Panc1 (cell line): ENCODE measurements around the gene GTF2H1. TPM values are rescaled to one million over a fixed set of nuclear protein-coding genes. Genes with fewer than 3 reads are reported as not detected.

Source experiments
- ATAC-seq: fragments of 200-7000 bp; cut with Tn5 transposase; 2 replicates; pipeline ENCODE4 v1.9.1; 2020; ENCODE audit warnings: mild to moderate bottlenecking, moderate library complexity
- BruUV-seq: library from RNA; stranded (reverse); fragments of 400-500 nt; replicated peaks from 2 replicates; lab custom pipeline; 2021; lab: Mats Ljungman, UMichigan
- CTCF ChIA-PET: fragments of 300-600 bp; sonication (Branson Sonifier 250); formaldehyde crosslinking; loops from one replicate; lab custom pipeline; 2022; ENCODE audit warnings: antibody characterized with exemption; lab: Charles Lee
- POLR2A ChIA-PET: fragments of 300-600 bp; sonication (Branson Sonifier 250); formaldehyde crosslinking; loops from one replicate; lab custom pipeline; 2022; ENCODE audit warnings: antibody characterized with exemption; lab: Charles Lee
- DNase-seq: peaks from one replicate; pipeline ENCODE4 v3.0.0-alpha.2; 2010; ENCODE audit warnings: low read depth, low spot score
- H3K27ac ChIP-seq: 2 replicates; pipeline ENCODE4 v1.5.1; 2011; ENCODE audit warnings: mild to moderate bottlenecking, low read length, inconsistent platforms
- H3K27me3 ChIP-seq: fragments of 200-500 bp; sonication (Bioruptor generic); 2 replicates; pipeline ENCODE4 v1.6.0; 2014; ENCODE audit warnings: low read length, inconsistent platforms; ENCODE audit not compliant: control insufficient read depth, insufficient read depth
- H3K36me3 ChIP-seq: fragments of 200-500 bp; sonication (Bioruptor generic); 2 replicates; pipeline ENCODE4 v1.5.1; 2014; ENCODE audit warnings: inconsistent platforms, mild to moderate bottlenecking, low read length, moderate library complexity; ENCODE audit not compliant: control insufficient read depth, insufficient read depth
- H3K4me1 ChIP-seq: 2 replicates; pipeline ENCODE4 v1.5.1; 2011; ENCODE audit warnings: inconsistent platforms, mild to moderate bottlenecking, low read length, moderate library complexity; ENCODE audit not compliant: control insufficient read depth, insufficient read depth
- H3K4me3 ChIP-seq, 2 experiments: 2 replicates each; pipeline ENCODE4 v1.5.1; 2011 to 2012; ENCODE audit warnings: low read depth in 2 of 2, low read length in 2 of 2, mild to moderate bottlenecking in 2 of 2, inconsistent platforms in 1 of 2, moderate library complexity in 1 of 2
- H3K9me3 ChIP-seq: fragments of 200-500 bp; sonication (Bioruptor generic); 2 replicates; pipeline ENCODE4 v1.5.1; 2014; ENCODE audit warnings: low read depth, mild to moderate bottlenecking, inconsistent platforms, low read length, moderate library complexity; ENCODE audit not compliant: control insufficient read depth, insufficient read depth
- POLR2AphosphoS5 ChIP-seq: IDR thresholded peaks from 2 replicates; pipeline ENCODE4 v1.6.1; 2012; ENCODE audit warnings: mild to moderate bottlenecking, low read depth, low read length, moderate library complexity
- SIN3A ChIP-seq: IDR thresholded peaks from 2 replicates; pipeline ENCODE4 v1.6.1; 2012; ENCODE audit warnings: low read depth, mild to moderate bottlenecking, low read length, moderate library complexity, borderline replicate concordance; ENCODE audit not compliant: insufficient read depth
- TCF7L2 ChIP-seq: IDR thresholded peaks from 2 replicates; pipeline ENCODE4 v1.6.1; 2011; ENCODE audit warnings: mild to moderate bottlenecking, low read depth, low read length, inconsistent platforms
- in situ Hi-C: cut with HindIII; loops from 2 replicates; pipeline ENCODE4 v1.10.0; 2016; ENCODE audit warnings: low sequenced_read_pairs, low pct_unique_long_range_greater_than_20kb
- intact Hi-C: fragments of 100-400 bp; cut with micrococcal nuclease; formaldehyde crosslinking; loops from one replicate; pipeline ENCODE4 v1.10.0; 2022; ENCODE audit not compliant: unreplicated experiment
- total RNA-seq: library from RNA; stranded (reverse); gene quantifications from one replicate; pipeline ENCODE4 v1.2.1, GENCODE V29; 2021; ENCODE audit not compliant: unreplicated experiment
- TF ChIP-seq, protein P1 (sequence below), 2 experiments: IDR thresholded peaks; 2 replicates each; pipeline ENCODE4 v1.6.1; 2011 to 2012; ENCODE audit warnings: low read depth in 2 of 2, control low read depth in 1 of 2, low read length in 1 of 2, mild to moderate bottlenecking in 1 of 2, moderate library complexity in 1 of 2; ENCODE audit not compliant: insufficient read depth in 1 of 2
- TF ChIP-seq, protein P2 (sequence below): fragments of 450-650 bp; IDR thresholded peaks from 2 replicates; pipeline ENCODE4 v1.5.1; 2017; ENCODE audit warnings: mild to moderate bottlenecking

The GTF2H1 gene
- total RNA-seq, 1 experiment from 2014 or later: 60.6 TPM

DNA sequence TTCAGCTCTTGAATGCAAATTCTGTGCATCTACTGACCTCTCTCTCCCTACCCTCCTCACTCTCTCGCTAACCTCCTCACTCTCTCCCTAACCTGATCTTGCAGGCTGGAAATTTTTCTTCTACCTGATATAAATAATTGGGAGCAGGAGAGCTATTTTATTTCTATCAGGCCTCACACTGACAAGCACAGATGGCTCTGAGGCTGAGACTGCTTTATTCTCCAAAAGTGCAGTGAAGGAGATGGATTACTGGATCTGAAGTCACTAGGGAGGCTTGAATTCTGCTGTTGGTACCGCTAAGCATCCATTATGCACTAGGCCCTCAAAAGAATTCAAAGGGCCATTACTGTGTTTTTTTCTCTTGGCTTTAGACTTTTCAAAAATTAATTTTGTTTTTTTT, 52.6 kb downstream of the GTF2H1 start:
- TF ChIP-seq, protein P1, sequence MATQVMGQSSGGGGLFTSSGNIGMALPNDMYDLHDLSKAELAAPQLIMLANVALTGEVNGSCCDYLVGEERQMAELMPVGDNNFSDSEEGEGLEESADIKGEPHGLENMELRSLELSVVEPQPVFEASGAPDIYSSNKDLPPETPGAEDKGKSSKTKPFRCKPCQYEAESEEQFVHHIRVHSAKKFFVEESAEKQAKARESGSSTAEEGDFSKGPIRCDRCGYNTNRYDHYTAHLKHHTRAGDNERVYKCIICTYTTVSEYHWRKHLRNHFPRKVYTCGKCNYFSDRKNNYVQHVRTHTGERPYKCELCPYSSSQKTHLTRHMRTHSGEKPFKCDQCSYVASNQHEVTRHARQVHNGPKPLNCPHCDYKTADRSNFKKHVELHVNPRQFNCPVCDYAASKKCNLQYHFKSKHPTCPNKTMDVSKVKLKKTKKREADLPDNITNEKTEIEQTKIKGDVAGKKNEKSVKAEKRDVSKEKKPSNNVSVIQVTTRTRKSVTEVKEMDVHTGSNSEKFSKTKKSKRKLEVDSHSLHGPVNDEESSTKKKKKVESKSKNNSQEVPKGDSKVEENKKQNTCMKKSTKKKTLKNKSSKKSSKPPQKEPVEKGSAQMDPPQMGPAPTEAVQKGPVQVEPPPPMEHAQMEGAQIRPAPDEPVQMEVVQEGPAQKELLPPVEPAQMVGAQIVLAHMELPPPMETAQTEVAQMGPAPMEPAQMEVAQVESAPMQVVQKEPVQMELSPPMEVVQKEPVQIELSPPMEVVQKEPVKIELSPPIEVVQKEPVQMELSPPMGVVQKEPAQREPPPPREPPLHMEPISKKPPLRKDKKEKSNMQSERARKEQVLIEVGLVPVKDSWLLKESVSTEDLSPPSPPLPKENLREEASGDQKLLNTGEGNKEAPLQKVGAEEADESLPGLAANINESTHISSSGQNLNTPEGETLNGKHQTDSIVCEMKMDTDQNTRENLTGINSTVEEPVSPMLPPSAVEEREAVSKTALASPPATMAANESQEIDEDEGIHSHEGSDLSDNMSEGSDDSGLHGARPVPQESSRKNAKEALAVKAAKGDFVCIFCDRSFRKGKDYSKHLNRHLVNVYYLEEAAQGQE (IDR thresholded peaks at IDR 0.05; ENCODE audit: insufficient read depth in 1 of 2, low read depth in 2 of 2, low read length in 1 of 2): no peak
- TF ChIP-seq TCF7L2: no peak
- TF ChIP-seq SIN3A: no peak
- Histone ChIP-seq H3K4me1 (no peaks in the 10 kb centered on the region), H3K4me3 (no peak overlapping the region), H3K36me3 (no peaks in the 10 kb centered on the region), H3K27me3 (no peaks in the 10 kb centered on the region), H3K9me3 (no peaks in the 10 kb centered on the region), H3K27ac (no peak overlapping the region)
- in situ Hi-C loops: no loop called here
- ATAC-seq: no peak
- POLR2A ChIA-PET: interaction anchor here (0.5 to 0.6 kb wide), 2 partner anchors 25 to 478 kb away, joined by 3 to 5 read pairs; no protein-coding TSS in a partner anchor
- intact Hi-C loops: no loop called here
- CTCF ChIA-PET: no interaction called here
- DNase-seq: no peak
- BruUV-seq: no TSS peak

DNA sequence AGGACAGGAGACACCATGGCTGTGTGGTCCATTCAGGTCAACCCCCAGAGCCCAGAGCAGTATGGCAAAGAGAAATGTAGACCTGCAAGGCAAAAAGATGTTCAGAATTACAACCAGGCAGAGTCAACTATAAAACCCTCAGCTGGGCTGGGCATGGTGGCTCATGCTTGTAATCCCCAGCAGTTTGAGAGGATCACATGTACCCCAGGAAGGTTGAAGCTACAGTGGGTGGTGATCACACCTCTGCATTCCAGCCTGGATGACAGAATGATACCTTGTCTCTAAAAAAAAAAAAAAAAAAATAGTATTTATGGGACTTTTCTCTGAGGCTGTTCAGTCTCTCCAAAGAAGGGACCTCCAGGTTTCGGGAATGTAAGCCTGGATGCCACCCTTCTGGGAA, 53.6 kb downstream of the GTF2H1 start:
- Histone ChIP-seq H3K27ac (no peak overlapping the region), H3K36me3 (no peaks in the 10 kb centered on the region), H3K4me3 (no peak overlapping the region), H3K4me1 (no peaks in the 10 kb centered on the region), H3K27me3 (no peaks in the 10 kb centered on the region), H3K9me3 (no peaks in the 10 kb centered on the region)
- POLR2A ChIA-PET: interaction anchor here (0.7 kb wide), 1 partner anchor 20 kb away, joined by 3 read pairs; no protein-coding TSS in a partner anchor
- BruUV-seq: no TSS peak
- DNase-seq: no peak
- CTCF ChIA-PET: interaction anchor here (0.6 kb wide), 1 partner anchor 346 kb away, joined by 3 read pairs; no protein-coding TSS in a partner anchor
- in situ Hi-C loops (no loop called here), intact Hi-C loops (no loop called here)
- no peak for ATAC-seq
- TF ChIP-seq, protein P1 (IDR thresholded peaks at IDR 0.05; ENCODE audit: insufficient read depth in 1 of 2, low read depth in 2 of 2, low read length in 1 of 2): no peak
- TF ChIP-seq TCF7L2 (no peak), SIN3A (no peak), POLR2AphosphoS5 (no peak)
- TF ChIP-seq, protein P2, sequence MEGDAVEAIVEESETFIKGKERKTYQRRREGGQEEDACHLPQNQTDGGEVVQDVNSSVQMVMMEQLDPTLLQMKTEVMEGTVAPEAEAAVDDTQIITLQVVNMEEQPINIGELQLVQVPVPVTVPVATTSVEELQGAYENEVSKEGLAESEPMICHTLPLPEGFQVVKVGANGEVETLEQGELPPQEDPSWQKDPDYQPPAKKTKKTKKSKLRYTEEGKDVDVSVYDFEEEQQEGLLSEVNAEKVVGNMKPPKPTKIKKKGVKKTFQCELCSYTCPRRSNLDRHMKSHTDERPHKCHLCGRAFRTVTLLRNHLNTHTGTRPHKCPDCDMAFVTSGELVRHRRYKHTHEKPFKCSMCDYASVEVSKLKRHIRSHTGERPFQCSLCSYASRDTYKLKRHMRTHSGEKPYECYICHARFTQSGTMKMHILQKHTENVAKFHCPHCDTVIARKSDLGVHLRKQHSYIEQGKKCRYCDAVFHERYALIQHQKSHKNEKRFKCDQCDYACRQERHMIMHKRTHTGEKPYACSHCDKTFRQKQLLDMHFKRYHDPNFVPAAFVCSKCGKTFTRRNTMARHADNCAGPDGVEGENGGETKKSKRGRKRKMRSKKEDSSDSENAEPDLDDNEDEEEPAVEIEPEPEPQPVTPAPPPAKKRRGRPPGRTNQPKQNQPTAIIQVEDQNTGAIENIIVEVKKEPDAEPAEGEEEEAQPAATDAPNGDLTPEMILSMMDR: no peak
